Spinal cord (tissue), 10 donors: ENCODE measurements around the gene RNF130. TPM values are rescaled to one million over a fixed set of nuclear protein-coding genes. Genes with fewer than 3 reads are reported as not detected.
"Not testable (repeated sequence)": the region's sequence is repeated elsewhere in the genome, so short reads cannot be mapped to it uniquely, and the experiment has no call there.

Experiments used
- DNase-seq, 6 donors: peaks; one replicate each; pipeline versions ENCODE4 v3.0.0 to v3.0.0-alpha.2; 2013 to 2015; ENCODE audit warnings: low spot score in 6 of 6, low read depth in 4 of 6
- H3K27ac ChIP-seq: one replicate; pipeline ENCODE4 v1.5.1; 2013; ENCODE audit warnings: low read depth, low read length, control low read depth
- H3K27me3 ChIP-seq: one replicate; pipeline ENCODE4 v1.6.1; 2013; ENCODE audit warnings: low read length; ENCODE audit not compliant: control insufficient read depth, insufficient read depth
- H3K36me3 ChIP-seq: one replicate; pipeline ENCODE4 v1.6.1; 2013; ENCODE audit warnings: low read length; ENCODE audit not compliant: control insufficient read depth, insufficient read depth
- H3K4me1 ChIP-seq: one replicate; pipeline ENCODE4 v1.6.1; 2013; ENCODE audit warnings: low read length; ENCODE audit not compliant: control insufficient read depth, insufficient read depth
- H3K4me3 ChIP-seq: one replicate; pipeline ENCODE4 v1.5.1; 2013; ENCODE audit warnings: low read depth, low read length, control low read depth
- H3K9me3 ChIP-seq: one replicate; pipeline ENCODE4 v1.6.1; 2013; ENCODE audit warnings: low read length; ENCODE audit not compliant: control insufficient read depth, insufficient read depth
- WGBS: methylation state at CpG from one replicate; pipeline ENCODE4 v1.1.5; 2013; ENCODE audit warnings: missing lambda C conversion rate; ENCODE audit not compliant: insufficient coverage; 5-methylcytosine and 5-hydroxymethylcytosine counted together
- polyA plus RNA-seq, 2 donors: library from polyadenylated mRNA; unstranded; fragments of 120-200 nt; gene quantifications; one replicate each; pipeline ENCODE4 v1.2.1, GENCODE V29; 2013; ENCODE audit not compliant: insufficient read length in 2 of 2
- total RNA-seq, 2 donors: library from RNA; depleted of rRNA in 1 of 2; stranded (reverse); fragments of 120-200 nt in 1 of 2; fragments of >200 nt in 1 of 2; gene quantifications; one replicate each; pipeline versions ENCODE4 v1.2.3 to v1.2.4, GENCODE V29; 2013 to 2014
- donor health status: healthy.

RNF130 gene
- total and polyA plus RNA-seq, 4 donors: 66.5 to 102 (median 90.3) TPM

- Histone ChIP-seq H3K4me1 (peaks cover 11% of the 10 kb centered on the region), H3K9me3 (no peaks in the 10 kb centered on the region), H3K27ac (peak overlapping the region; percentile 44), H3K4me3 (no peak overlapping the region), H3K27me3 (no peaks in the 10 kb centered on the region), H3K36me3 (peaks cover 3% of the 10 kb centered on the region)
- peak in 2 of 6 donors; percentile 28 to 42 for DNase-seq
- WGBS: 54% methylated on average over 13 of the region's 15 CpGs
These were observed 44.0 kb downstream of the RNF130 start for GRCh38 chr5:180027459-180028089.

DNA sequence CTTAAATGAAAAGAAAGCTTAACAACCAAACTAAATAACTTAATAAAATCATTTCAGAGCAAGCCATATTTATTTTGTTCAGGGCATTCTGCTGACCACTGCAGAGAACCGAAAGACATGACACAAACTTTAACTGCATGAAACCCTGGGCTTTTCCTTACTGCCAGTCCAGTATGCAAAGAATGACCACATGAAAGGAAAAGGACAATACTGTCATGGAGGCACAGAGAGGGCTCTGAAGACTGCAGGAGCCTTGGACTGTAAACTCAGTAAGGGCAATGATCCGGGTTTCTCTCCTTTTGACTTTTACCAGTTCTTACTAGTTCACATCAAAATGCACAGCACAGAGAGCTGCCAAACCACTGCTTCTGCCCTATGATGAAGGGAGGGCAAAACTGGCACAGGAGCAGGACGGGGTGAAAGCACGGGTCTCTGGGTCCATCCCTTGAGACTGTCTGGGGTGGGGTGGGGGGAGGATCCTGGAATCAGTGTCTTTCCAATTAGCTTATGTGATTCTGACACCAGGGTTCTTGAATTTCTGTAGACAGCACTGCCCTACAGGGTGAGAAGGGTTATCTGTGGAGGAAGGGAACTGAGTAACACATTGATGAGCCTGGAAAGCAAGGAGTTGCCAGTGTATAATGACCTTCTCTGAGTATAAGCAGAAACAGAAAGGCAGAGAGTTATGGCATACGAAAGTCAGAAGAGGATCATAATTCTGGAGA is 44.7 kb downstream of the RNF130 start:
- no peak for DNase-seq
- no peaks in the 10 kb centered on the region for H3K36me3 ChIP-seq
- no peaks in the 10 kb centered on the region for H3K27me3 ChIP-seq
- H3K27ac ChIP-seq: peak overlapping the region; percentile 44
- no peak overlapping the region for H3K4me3 ChIP-seq
- peaks cover 11% of the 10 kb centered on the region for H3K4me1 ChIP-seq
- no peaks in the 10 kb centered on the region for H3K9me3 ChIP-seq
- 38% methylated on average over 4 of the region's 5 CpGs for WGBS

DNA sequence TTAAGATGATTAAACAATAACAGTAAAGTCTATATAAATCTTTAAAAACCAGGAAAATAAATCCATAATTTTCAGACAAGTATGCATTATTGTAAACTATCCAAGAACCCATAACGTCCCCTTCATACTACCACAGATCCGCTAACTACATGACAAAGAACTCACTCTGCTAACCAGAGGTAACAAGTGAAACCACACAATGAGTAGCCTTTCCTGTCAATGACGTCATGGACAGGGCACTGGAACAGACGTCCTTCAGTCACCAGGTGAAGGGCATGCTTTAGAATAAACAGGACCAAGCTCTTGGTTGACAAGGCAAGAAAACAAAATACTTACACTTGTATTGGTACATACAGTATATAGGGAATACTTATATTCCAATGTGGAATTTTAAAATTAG is 45.2 kb downstream of the RNF130 start:
- 67% methylated on average over 2 of the region's 4 CpGs for WGBS
- H3K4me1 ChIP-seq: peaks cover 11% of the 10 kb centered on the region
- H3K27me3 ChIP-seq: no peaks in the 10 kb centered on the region
- DNase-seq: peak in 1 of 6 donors; percentile 29
- no peak overlapping the region for H3K27ac ChIP-seq
- no peak overlapping the region for H3K4me3 ChIP-seq
- H3K9me3 ChIP-seq: no peaks in the 10 kb centered on the region
- H3K36me3 ChIP-seq: no peaks in the 10 kb centered on the region

DNA sequence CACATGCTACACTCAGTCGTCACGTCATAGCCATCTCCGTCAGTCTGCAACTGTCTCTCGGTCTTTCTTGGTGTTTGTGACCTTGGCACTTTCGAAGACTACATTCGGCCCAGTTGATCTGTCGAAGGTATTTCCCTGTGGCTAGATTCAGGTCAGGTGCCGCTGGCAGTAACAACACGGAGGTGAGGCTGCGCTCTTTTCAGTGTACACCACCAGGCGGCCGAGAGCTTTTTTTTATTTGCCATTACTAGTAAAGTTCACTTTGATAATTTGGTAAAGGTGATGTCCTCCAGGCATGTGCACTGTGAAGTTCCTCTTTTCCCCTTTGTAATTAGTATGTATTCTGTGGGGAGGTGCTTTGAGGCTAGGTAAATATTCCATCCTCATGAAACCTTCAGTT is 49.7 kb downstream of the RNF130 start:
- Histone ChIP-seq H3K4me1 (peaks cover 2% of the 10 kb centered on the region), H3K9me3 (no peaks in the 10 kb centered on the region), H3K27me3 (no peaks in the 10 kb centered on the region), H3K36me3 (peaks cover 8% of the 10 kb centered on the region), H3K4me3 (no peak overlapping the region), H3K27ac (no peak overlapping the region)
- no peak for DNase-seq
- WGBS: 95% methylated on average over 9 of the region's 12 CpGs

- peaks cover 12% of the 10 kb centered on the region for H3K36me3 ChIP-seq
- DNase-seq: no peak
- 98% methylated on average over 14 of the region's 15 CpGs for WGBS
These were observed 51.4 kb downstream of the RNF130 start for GRCh38 chr5:180020176-180020575.

DNA sequence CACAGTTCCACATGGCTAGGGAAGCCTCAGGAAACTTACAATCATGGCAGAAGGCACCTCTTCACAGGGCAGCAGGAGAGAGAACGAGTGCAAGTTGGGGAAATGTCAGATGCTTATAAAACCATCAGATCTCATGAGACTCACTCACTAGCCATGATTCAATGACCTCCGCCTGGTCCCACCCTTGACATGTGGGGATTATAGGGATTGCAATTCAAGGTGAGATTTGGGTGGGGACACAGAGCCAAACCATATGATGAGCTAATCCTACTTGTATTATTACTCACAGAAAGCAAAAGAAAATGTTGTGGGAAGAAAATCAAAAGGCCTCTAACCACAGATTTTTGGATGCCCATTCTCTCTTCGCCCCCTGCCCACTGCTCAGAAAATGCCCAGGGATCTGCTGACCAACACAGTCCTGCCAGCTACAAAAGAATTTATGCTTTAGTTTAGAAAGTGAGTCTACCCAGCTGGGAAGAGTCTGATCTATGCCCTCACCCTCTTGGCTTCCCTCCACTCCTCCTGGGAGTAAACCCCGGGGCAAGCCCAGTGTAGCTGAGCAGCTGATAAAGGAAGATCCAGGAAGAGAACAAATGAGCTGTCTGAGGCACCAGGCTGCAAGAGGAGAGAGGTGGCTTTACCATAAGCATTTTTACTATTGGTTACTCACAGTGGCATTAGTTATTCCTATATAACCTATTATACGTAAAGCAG is 53.1 kb downstream of the RNF130 start:
- Histone ChIP-seq H3K9me3 (no peaks in the 10 kb centered on the region), H3K27ac (no peak overlapping the region), H3K36me3 (peaks cover 15% of the 10 kb centered on the region), H3K4me3 (no peak overlapping the region), H3K4me1 (peaks cover 7% of the 10 kb centered on the region), H3K27me3 (no peaks in the 10 kb centered on the region)
- no CpG with 5 or more reads among the region's 5 CpGs for WGBS
- no peak for DNase-seq

More at GRCh38 chr5:180020176-180020575, 51.4 kb downstream of the RNF130 start:
- H3K27me3 ChIP-seq: no peaks in the 10 kb centered on the region
- no peaks in the 10 kb centered on the region for H3K9me3 ChIP-seq
- peaks cover 7% of the 10 kb centered on the region for H3K4me1 ChIP-seq
- H3K4me3 ChIP-seq: no peak overlapping the region
- H3K27ac ChIP-seq: no peak overlapping the region

GRCh38 chr5:180015523-180015922 is 56.0 kb downstream of the RNF130 start:
- not testable (repeated sequence) for DNase-seq, H3K4me3 ChIP-seq, H3K9me3 ChIP-seq, H3K4me1 ChIP-seq, H3K27me3 ChIP-seq, H3K27ac ChIP-seq
- peaks cover 18% of the 10 kb centered on the region for H3K36me3 ChIP-seq
- WGBS: no CpG with 5 or more reads among the region's 1 CpG

DNA sequence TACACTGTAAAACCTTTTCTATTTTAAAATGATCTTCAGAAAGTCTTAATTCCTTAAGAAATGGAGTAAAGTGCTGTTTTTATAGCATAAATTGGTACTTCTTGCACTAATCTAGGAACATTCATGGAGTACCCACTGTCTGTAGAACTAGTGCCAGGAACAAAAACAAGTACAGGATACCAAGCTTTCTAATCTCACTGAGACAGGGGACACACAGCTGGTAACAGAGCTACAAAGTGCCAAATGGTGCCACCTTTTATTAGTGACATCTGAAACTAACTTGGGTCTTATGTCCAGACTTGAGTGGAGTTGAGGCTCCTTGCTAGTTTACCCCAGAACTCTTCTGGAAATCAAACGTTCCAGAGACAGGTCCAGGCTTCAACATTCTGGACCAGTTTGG is 57.9 kb downstream of the RNF130 start:
- H3K4me1 ChIP-seq: peaks cover 7% of the 10 kb centered on the region
- H3K9me3 ChIP-seq: no peaks in the 10 kb centered on the region
- DNase-seq: no peak
- H3K4me3 ChIP-seq: no peak overlapping the region
- H3K27ac ChIP-seq: no peak overlapping the region
- WGBS: 80% methylated on average over 1 of the region's 1 CpG
- no peaks in the 10 kb centered on the region for H3K27me3 ChIP-seq
- peaks cover 10% of the 10 kb centered on the region for H3K36me3 ChIP-seq

DNA sequence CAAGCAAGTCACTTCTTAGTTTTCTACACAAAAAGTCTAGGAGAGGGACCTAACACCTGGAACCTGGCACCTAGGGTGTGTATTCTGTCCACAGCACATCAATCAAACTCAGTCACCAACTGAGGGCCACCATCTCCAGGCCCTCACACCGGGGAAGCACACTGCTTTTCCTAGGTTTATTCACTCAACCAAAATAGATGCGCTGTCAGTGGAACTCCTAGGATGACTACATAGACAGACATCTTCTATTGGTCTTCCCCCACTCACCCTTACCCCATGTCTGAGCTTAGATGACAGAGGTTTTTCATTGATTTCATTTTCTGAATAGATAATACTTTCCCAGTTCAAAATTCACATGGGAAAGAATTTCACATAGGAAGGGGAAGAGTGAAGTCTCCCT is 59.2 kb downstream of the RNF130 start:
- Histone ChIP-seq H3K27me3 (no peaks in the 10 kb centered on the region), H3K27ac (no peak overlapping the region), H3K4me3 (no peak overlapping the region), H3K9me3 (no peaks in the 10 kb centered on the region), H3K36me3 (peaks cover 10% of the 10 kb centered on the region), H3K4me1 (peaks cover 19% of the 10 kb centered on the region)
- WGBS: 83% methylated on average over 1 of the region's 2 CpGs
- no peak for DNase-seq
